GM12801 (cell line): ENCODE data around the gene ENOX2.

Experiments
- TF ChIP-seq, protein P1 (sequence below): IDR thresholded peaks from one replicate; pipeline ENCODE4 v1.5.1; 2011; ENCODE audit warnings: control low read depth; ENCODE audit not compliant: insufficient read length; ENCODE audit errors: extremely low read depth

ENOX2 gene

DNA sequence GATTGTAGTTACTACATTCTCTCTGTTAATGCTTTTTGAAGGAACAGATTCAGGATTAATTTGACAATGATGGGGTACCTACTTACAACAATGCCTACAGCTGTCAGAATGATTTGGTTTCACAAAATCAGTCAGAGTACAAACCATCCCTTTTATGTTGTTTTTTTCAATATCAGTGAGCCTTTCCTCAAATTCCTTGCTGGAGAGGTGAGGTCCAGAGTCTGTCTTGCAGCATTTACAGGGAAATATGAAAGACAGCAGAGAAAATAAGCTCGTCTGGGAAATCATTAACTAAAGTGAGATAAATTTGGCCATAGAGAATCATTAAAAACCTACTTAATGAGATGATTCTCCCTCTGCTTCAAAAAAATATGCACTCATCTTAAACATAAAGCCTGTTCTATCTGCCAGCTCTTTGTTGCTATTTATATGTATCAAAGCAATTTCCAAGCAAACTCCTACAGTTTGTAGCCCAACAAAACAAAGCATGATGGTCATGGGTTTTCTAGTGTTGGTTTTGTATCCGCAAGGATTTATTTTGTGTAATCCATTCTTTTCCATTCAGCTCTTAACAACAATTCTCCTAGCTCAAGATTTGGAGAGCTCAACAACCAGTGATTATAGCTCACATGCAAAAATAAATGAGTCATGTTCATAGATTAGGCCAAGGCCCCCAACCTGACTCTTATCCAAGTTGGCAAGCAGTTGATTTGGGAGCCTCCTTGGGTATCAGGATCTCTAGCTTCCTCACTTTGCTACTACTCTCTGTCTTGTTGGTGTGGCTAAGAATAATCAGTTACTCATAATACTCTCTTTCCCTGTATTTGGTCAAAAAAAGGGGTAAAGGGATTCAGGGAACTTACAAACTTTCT lies 222.6 kb downstream of the ENOX2 start:
- TF ChIP-seq, protein P1, sequence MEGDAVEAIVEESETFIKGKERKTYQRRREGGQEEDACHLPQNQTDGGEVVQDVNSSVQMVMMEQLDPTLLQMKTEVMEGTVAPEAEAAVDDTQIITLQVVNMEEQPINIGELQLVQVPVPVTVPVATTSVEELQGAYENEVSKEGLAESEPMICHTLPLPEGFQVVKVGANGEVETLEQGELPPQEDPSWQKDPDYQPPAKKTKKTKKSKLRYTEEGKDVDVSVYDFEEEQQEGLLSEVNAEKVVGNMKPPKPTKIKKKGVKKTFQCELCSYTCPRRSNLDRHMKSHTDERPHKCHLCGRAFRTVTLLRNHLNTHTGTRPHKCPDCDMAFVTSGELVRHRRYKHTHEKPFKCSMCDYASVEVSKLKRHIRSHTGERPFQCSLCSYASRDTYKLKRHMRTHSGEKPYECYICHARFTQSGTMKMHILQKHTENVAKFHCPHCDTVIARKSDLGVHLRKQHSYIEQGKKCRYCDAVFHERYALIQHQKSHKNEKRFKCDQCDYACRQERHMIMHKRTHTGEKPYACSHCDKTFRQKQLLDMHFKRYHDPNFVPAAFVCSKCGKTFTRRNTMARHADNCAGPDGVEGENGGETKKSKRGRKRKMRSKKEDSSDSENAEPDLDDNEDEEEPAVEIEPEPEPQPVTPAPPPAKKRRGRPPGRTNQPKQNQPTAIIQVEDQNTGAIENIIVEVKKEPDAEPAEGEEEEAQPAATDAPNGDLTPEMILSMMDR, result no peak

DNA sequence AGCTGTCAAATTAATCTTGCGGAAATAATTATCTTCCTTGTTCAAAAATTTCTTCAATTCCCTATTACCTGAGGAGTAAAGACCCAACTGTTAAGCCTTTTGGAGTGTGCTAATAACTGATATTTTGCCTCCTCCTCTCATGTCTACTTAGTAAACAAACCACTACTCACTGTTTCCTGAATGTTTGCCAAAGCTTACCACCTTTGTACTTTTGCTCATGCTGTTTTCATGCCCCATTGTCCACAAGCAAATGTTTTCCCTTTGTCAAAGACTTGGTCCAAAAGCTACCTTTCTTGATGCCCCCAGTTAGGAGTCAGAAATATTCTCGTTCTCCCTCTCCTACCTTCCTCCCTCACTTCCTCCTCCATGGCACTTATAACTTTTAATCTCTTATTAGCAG lies 226.1 kb downstream of the ENOX2 start:
- TF ChIP-seq, protein P1, result no peak

DNA sequence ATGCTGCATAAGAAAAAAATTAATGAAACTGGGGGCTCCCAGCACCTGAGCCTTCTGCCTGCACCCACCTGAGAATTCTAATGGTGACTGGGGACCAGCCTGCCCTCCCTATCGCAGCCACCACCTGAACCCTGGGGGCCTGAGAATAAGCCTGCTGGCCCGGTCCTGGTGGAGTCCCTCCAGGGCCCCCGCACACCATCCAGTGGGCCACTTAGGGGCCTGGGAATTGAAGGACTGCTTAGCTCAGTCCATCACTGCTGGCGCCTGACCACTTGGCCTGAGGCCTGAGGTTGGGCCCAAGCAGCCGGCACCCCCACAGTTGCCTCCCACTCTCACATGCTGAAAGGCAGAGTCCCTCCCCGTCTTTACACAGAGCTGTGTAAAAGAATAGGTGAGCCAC lies 230.8 kb downstream of the ENOX2 start:
- TF ChIP-seq, protein P1, result no peak

DNA sequence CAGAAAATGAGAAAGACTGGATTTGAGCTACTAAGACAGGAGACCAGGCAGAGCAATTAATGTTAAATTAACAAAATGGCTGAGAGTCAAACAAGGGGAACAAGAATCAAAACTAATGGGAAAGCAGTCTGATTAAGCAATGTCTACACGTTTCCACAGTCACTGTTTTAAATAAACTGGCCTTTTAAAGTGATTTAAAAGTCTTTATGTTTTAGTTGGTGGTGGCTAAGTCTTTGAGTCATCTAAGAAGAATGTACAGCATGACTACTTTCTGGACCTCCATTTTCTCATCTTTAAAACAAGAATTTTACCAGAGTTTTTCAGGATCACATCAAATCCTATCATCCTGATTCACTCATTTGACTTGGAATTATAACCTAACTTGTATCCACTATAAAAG lies 233.8 kb downstream of the ENOX2 start:
- TF ChIP-seq, protein P1, result no peak

DNA sequence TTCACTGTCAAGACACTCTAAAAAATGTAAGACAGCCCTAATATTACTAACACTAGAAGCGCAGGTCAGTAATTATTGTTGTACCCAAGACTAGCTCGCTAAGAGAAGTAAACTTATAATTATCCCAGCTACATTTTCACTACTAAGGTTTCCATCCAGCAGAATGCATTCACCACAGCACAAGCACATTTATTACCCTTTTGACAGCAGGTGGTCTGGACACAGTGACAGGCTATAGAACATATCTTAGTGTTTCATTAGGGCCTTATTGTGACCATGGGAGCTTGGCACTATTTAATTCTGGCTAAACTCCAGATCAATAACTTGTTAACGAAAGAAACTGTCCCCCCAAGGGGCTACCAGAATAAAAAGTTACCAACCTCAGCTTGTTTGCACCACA lies 237.7 kb downstream of the ENOX2 start:
- TF ChIP-seq, protein P1, result no peak

DNA sequence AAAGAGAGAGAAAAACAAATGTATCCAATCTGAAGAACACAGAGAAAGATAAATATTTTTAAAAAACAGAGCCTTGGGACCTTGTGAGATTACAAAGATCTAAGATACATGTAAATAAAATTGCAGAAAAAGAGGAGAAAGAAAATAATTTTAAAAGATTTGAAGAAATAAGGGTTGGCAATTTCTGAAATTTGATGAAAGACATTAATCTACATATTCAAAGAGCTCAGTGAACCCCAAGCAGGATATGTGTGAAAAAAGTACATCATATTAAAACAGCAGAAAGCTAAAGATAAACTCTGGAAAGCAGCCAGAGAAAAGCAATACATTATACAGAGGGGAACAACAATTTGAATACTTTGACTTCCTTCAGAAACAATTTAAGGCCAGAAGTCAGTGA lies 244.7 kb downstream of the ENOX2 start:
- TF ChIP-seq, protein P1, result no peak

DNA sequence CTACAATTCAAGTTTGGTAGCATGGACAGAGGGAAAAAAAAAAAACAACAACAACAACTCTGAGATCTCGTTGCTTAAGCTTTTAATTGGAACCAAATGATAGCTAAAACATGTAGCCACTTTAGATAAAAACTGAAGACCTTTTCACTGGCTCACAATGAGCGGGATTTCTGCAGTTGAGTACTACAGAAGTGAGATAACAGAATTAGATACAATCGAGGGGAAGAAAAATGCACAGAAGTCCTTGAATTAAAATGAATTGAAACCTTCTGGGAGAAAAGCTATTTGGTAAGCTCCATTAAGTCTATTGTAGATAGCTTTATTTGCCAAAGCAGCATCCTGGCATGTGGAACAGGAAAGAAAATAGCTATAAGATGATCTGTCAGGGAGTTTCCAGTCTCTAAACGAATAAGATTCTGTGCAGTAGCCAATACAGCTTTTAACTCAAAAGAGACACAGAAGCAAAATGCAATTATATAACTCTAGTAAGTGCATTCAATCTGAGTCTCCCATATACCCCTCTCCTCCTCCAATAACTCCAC lies 248.5 kb downstream of the ENOX2 start:
- TF ChIP-seq, protein P1, result no peak
